Body of pancreas (tissue), 4 donors: ENCODE data around the gene CMTM5. TPM values are rescaled to one million over a fixed set of nuclear protein-coding genes. Genes with fewer than 3 reads are reported as not detected.

Source experiments
- ATAC-seq: fragments of 150-250 bp; one replicate; pipeline ENCODE4 v1.9.1; 2016
- DNase-seq, 4 donors: peaks; one replicate each; pipeline ENCODE4 v3.0.0-alpha.2; 2019
- H3K27ac ChIP-seq, 4 donors: fragments of 200-600 bp; sonication (generic); 1 replicate in 3 of 4; 2 replicates in 1 of 4; pipeline versions ENCODE4 v1.5.1 to v1.6.1; 2016 to 2019; ENCODE audit warnings: mild to moderate bottlenecking in 1 of 4, mixed read lengths in 1 of 4, moderate library complexity in 1 of 4
- H3K27me3 ChIP-seq, 2 donors: fragments of 200-600 bp; sonication (generic); one replicate each; pipeline ENCODE4 v1.6.0; 2016; ENCODE audit warnings: mild to moderate bottlenecking in 1 of 2
- H3K36me3 ChIP-seq, 2 donors: fragments of 200-600 bp; sonication (generic); replicated peaks in 1 of 2; 2 replicates each; pipeline ENCODE4 v1.5.1; 2016; ENCODE audit warnings: low read depth in 2 of 2; ENCODE audit not compliant: insufficient read depth in 1 of 2
- H3K4me1 ChIP-seq: fragments of 200-600 bp; sonication (generic); one replicate; pipeline ENCODE4 v1.6.0; 2016
- H3K4me3 ChIP-seq, 2 donors: fragments of 200-600 bp; sonication (generic); 1 replicate in 1 of 2; 2 replicates in 1 of 2; pipeline ENCODE4 v1.5.1; 2016 to 2019
- H3K9me3 ChIP-seq, 3 donors: fragments of 200-600 bp; sonication (generic); 1 replicate in 2 of 3; 2 replicates in 1 of 3; pipeline ENCODE4 v1.5.1; 2016
- POLR2A ChIP-seq, 3 donors: fragments of 450-650 bp; IDR thresholded peaks; one replicate each; pipeline ENCODE4 v1.6.1; 2016; ENCODE audit warnings: antibody characterized with exemption in 3 of 3, mild to moderate bottlenecking in 2 of 3
- WGBS, 2 donors: methylation state at CpG; one replicate each; pipeline ENCODE4 v1.1.5; 2017; 5-methylcytosine and 5-hydroxymethylcytosine counted together
- intact Hi-C: fragments of 100-400 bp; cut with DNase I; formaldehyde crosslinking; loops from one replicate; pipeline ENCODE4 v1.15.1; 2023
- total RNA-seq, 2 donors: library from RNA; depleted of rRNA; stranded (reverse); fragments of >200 nt; gene quantifications; one replicate each; pipeline ENCODE4 v1.1.0, GENCODE V29; 2016
- TF ChIP-seq, protein P1 (sequence below), 7 experiments: fragments of 450-650 bp in 4 of 7; fragments of 200-600 bp in 3 of 7; sonication (generic) in 3 of 7; IDR thresholded peaks; one replicate each; pipeline ENCODE4 v1.5.1; 2016 to 2019; ENCODE audit warnings: antibody characterized with exemption in 7 of 7

CMTM5 gene
- total RNA-seq, 2 donors from 2014 or later: not detected

DNA sequence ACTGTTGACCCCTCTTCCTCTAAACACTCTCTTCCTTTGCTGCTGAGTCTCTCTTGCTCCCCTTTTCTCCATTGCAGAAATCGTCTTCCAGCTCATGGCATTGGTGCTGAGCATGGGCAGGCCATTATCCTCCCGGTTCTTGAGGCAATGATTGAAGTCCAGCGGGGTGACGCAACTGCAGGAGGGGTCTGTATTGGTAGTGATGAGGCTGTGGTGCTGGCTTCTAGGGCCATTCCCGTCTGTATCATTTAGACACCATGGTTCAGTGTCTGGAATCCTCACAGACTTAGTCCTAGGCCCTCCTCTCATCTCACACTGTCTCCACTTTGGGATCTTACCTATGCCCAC is 23.4 kb upstream of the CMTM5 start:
- H3K4me3 ChIP-seq: no peak overlapping the region
- ATAC-seq (no peak), DNase-seq (no peak)
- no peaks in the 10 kb centered on the region for H3K36me3 ChIP-seq
- no peak overlapping the region for H3K27ac ChIP-seq
- 79 to 87% methylated on average over 5 of the region's 5 CpGs for WGBS, 2 donors
- H3K4me1 ChIP-seq: peaks cover 16% of the 10 kb centered on the region
- no peaks in the 10 kb centered on the region for H3K27me3 ChIP-seq
- TF ChIP-seq, protein P1, sequence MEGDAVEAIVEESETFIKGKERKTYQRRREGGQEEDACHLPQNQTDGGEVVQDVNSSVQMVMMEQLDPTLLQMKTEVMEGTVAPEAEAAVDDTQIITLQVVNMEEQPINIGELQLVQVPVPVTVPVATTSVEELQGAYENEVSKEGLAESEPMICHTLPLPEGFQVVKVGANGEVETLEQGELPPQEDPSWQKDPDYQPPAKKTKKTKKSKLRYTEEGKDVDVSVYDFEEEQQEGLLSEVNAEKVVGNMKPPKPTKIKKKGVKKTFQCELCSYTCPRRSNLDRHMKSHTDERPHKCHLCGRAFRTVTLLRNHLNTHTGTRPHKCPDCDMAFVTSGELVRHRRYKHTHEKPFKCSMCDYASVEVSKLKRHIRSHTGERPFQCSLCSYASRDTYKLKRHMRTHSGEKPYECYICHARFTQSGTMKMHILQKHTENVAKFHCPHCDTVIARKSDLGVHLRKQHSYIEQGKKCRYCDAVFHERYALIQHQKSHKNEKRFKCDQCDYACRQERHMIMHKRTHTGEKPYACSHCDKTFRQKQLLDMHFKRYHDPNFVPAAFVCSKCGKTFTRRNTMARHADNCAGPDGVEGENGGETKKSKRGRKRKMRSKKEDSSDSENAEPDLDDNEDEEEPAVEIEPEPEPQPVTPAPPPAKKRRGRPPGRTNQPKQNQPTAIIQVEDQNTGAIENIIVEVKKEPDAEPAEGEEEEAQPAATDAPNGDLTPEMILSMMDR (IDR thresholded peaks at IDR 0.05): no peak
- TF ChIP-seq POLR2A (IDR thresholded peaks at IDR 0.05): no peak
- intact Hi-C loops: no loop called here
- no peaks in the 10 kb centered on the region for H3K9me3 ChIP-seq

DNA sequence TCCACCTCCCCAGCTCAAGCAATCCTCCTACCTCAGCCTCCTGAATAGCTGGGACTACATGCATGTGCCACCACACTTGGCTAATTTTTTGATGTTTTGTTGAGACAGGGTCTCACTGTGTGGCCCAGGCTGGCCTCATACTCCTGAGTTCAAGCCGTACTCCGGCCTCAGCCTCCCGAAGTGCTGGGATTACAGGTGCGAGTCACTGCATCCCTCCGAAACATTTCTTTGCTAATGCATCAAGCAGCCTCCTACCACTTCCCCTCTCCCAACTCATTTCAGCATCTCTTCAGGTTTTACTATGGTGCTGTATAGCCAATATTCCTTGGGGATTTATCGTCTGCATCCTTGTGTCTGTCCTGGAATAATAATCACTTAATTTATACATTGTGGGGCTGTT is 21.9 kb upstream of the CMTM5 start:
- intact Hi-C loops: no loop called here
- TF ChIP-seq, protein P1 (IDR thresholded peaks at IDR 0.05): no peak
- TF ChIP-seq POLR2A (IDR thresholded peaks at IDR 0.05): no peak
- Histone ChIP-seq H3K4me1 (peaks cover 16% of the 10 kb centered on the region), H3K9me3 (no peaks in the 10 kb centered on the region), H3K27ac (no peak overlapping the region), H3K36me3 (no peaks in the 10 kb centered on the region), H3K4me3 (no peak overlapping the region), H3K27me3 (no peaks in the 10 kb centered on the region)
- 80 to 82% methylated on average over 6 of the region's 6 CpGs for WGBS, 2 donors
- no peak for DNase-seq
- ATAC-seq: no peak

DNA sequence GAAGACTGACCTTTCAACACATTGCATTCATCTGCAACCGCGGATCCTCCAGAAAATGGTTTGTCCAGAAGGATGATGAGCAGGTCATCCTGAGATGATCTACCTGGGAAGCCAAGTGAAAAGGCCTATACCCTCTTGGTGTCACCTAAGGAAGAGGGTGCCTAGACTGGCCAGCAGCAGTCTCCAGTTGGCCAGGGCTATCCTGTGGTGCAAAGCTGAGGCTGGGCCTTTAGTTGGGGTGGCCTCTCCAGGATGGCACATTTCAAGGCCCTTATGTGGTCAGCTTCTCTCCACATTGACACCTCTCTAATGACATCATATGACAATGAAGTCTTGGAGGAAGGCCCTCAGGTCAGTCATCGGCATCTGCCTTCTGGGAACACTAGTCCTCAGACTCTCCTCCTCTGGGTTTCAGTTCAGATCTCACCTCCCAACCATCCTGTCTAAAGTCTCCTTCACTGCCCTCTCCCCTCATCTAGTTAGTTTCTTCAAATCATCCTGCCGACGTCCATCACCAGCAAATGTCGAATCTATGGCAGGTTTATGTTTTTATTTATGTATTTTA is 20.9 kb upstream of the CMTM5 start:
- ATAC-seq (no peak), DNase-seq (no peak)
- Histone ChIP-seq H3K4me3 (no peak overlapping the region), H3K27ac (no peak overlapping the region), H3K9me3 (no peaks in the 10 kb centered on the region), H3K4me1 (peaks cover 16% of the 10 kb centered on the region), H3K27me3 (no peaks in the 10 kb centered on the region), H3K36me3 (no peaks in the 10 kb centered on the region)
- no peak for TF ChIP-seq POLR2A (IDR thresholded peaks at IDR 0.05)
- TF ChIP-seq, protein P1 (IDR thresholded peaks at IDR 0.05): no peak
- 69 to 76% methylated on average over 6 of the region's 6 CpGs for WGBS, 2 donors
- intact Hi-C loops: no loop called here

DNA sequence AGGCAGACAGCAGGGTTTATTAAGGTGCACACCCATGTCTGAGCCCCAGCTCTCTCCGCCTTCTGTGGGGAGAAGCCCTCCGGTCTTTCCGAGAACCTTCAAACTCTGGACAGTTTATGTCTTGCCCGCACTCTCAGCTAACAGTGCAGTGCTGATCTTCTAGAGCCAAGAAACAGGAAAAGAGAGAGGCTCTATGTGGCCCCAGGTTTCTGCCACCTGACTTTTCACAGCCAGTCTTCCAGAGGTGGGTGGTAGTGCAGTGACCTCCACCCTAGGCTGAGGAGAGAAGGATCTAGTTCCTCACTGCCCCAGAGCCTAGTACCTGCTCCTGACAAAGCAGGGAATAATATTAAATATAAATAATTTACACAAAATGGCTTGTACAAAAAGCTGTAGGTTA is 20.2 kb upstream of the CMTM5 start:
- H3K36me3 ChIP-seq: no peaks in the 10 kb centered on the region
- H3K4me3 ChIP-seq: no peak overlapping the region
- 83 to 91% methylated on average over 4 of the region's 4 CpGs for WGBS, 2 donors
- peaks cover 14% of the 10 kb centered on the region for H3K4me1 ChIP-seq
- no peak for TF ChIP-seq POLR2A (IDR thresholded peaks at IDR 0.05)
- TF ChIP-seq, protein P1 (IDR thresholded peaks at IDR 0.05): no peak
- DNase-seq: no peak
- intact Hi-C loops: no loop called here
- no peak for ATAC-seq
- H3K27me3 ChIP-seq: no peaks in the 10 kb centered on the region
- no peak overlapping the region for H3K27ac ChIP-seq
- no peaks in the 10 kb centered on the region for H3K9me3 ChIP-seq

DNA sequence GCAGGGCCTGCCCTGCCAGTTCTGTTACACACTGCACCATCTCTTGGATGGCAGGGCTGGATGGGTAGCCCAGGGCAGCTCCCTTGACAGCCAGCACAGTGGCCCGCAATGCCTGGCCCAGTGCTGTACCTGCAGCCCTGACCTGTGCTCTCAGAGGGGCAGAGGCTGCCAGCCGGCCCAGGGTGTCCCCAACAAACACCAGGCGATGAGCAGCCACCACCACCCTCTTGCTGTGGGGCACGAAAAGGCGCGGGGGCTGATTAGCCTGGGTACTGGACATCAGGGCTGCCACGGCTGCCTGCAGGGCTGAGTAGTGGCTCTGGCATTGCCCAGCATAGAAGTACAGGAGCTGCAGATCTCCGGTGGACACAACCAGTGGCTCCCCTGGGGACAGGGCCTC is 19.6 kb upstream of the CMTM5 start:
- WGBS, 2 donors: 90% methylated on average over 5 to 8 of the region's 8 CpGs
- ATAC-seq (no peak), DNase-seq (no peak)
- Histone ChIP-seq H3K27me3 (no peaks in the 10 kb centered on the region), H3K36me3 (no peaks in the 10 kb centered on the region), H3K4me3 (no peak overlapping the region), H3K4me1 (peaks cover 8% of the 10 kb centered on the region), H3K9me3 (no peaks in the 10 kb centered on the region), H3K27ac (no peak overlapping the region)
- intact Hi-C loops: no loop called here
- no peak for TF ChIP-seq POLR2A (IDR thresholded peaks at IDR 0.05)
- TF ChIP-seq, protein P1 (IDR thresholded peaks at IDR 0.05): no peak
